ENCODE measurements around the gene MCRIP2. TPM values are rescaled to one million over a fixed set of nuclear protein-coding genes. Genes with fewer than 3 reads are reported as not detected.

The MCRIP2 gene
- total RNA-seq, 2 donors from 2014 or later: 22.8 to 34.2 TPM

- no peak overlapping the region for H3K4me3 ChIP-seq (ENCODE audit: low read length)
- H3K27me3 Mint-ChIP-seq (ENCODE audit: insufficient read depth): no peaks in the 10 kb centered on the region
Measured at GRCh38 chr16:684961-685696, 43.5 kb downstream of the MCRIP2 start.

GRCh38 chr16:685967-686366 is 44.3 kb downstream of the MCRIP2 start:
- WGBS, 2 experiments (ENCODE audit: insufficient coverage in 1 of 2, insufficient read length in 1 of 2): 85 to 86% methylated on average over 9 to 10 of the region's 10 CpGs
- Histone ChIP-seq H3K27ac (ENCODE audit: low read depth, low read length) (no peak overlapping the region), H3K27me3 (ENCODE audit: control insufficient read depth, insufficient read depth, low read length, poor library complexity, severe bottlenecking) (peaks cover 4% of the 10 kb centered on the region), H3K4me3 (ENCODE audit: low read length) (no peak overlapping the region), H3K9ac (ENCODE audit: extremely low read depth, low read length, poor library complexity, severe bottlenecking) (no peak overlapping the region), H3K4me1 (ENCODE audit: control insufficient read depth, insufficient read depth, low read length) (peaks cover 23% of the 10 kb centered on the region), H3K36me3 (ENCODE audit: control insufficient read depth, insufficient read depth, low read length) (peaks cover 36% of the 10 kb centered on the region), H3K9me3 (ENCODE audit: control insufficient read depth, low read length) (no peaks in the 10 kb centered on the region)
- Mint-ChIP-seq H3K4me3 (peak overlapping the region; percentile 24), H3K27me3 (ENCODE audit: insufficient read depth) (peaks cover 4% of the 10 kb centered on the region), H3K4me1 (peaks cover 16% of the 10 kb centered on the region), H3K27ac (no peak overlapping the region), H3K36me3 (ENCODE audit: low read depth) (peaks cover 35% of the 10 kb centered on the region), H3K9me3 (no peaks in the 10 kb centered on the region)
- TF ChIP-seq CTCF (conservative IDR thresholded peaks at IDR 0.05): peak; percentile 71
- peak; percentile 84 for DNase-seq

More at GRCh38 chr16:684961-685696, 43.5 kb downstream of the MCRIP2 start:
- Histone ChIP-seq H3K9ac (ENCODE audit: extremely low read depth, low read length, poor library complexity, severe bottlenecking) (no peak overlapping the region), H3K36me3 (ENCODE audit: control insufficient read depth, insufficient read depth, low read length) (peaks cover 36% of the 10 kb centered on the region), H3K9me3 (ENCODE audit: control insufficient read depth, low read length) (no peaks in the 10 kb centered on the region), H3K27me3 (ENCODE audit: control insufficient read depth, insufficient read depth, low read length, poor library complexity, severe bottlenecking) (no peaks in the 10 kb centered on the region), H3K4me1 (ENCODE audit: control insufficient read depth, insufficient read depth, low read length) (peaks cover 23% of the 10 kb centered on the region), H3K27ac (ENCODE audit: low read depth, low read length) (no peak overlapping the region)
- WGBS, 2 experiments (ENCODE audit: insufficient coverage in 1 of 2, insufficient read length in 1 of 2): 96% methylated on average over 56 to 61 of the region's 61 CpGs
- H3K9me3 Mint-ChIP-seq: no peaks in the 10 kb centered on the region
- H3K4me3 Mint-ChIP-seq: no peak overlapping the region
- H3K36me3 Mint-ChIP-seq (ENCODE audit: low read depth): peaks cover 36% of the 10 kb centered on the region
- TF ChIP-seq CTCF (conservative IDR thresholded peaks at IDR 0.05): no peak
- no peak overlapping the region for H3K27ac Mint-ChIP-seq
- peaks cover 17% of the 10 kb centered on the region for H3K4me1 Mint-ChIP-seq
- DNase-seq: no peak

GRCh38 chr16:686459-687260 is 45.0 kb downstream of the MCRIP2 start:
- no peaks in the 10 kb centered on the region for H3K9me3 ChIP-seq (ENCODE audit: control insufficient read depth, low read length)
- Mint-ChIP-seq H3K9me3 (no peaks in the 10 kb centered on the region), H3K27me3 (ENCODE audit: insufficient read depth) (peaks cover 11% of the 10 kb centered on the region), H3K36me3 (ENCODE audit: low read depth) (peaks cover 29% of the 10 kb centered on the region), H3K4me1 (peaks cover 10% of the 10 kb centered on the region), H3K4me3 (no peak overlapping the region), H3K27ac (no peak overlapping the region)
- H3K4me1 ChIP-seq (ENCODE audit: control insufficient read depth, insufficient read depth, low read length): peaks cover 17% of the 10 kb centered on the region
- H3K4me3 ChIP-seq (ENCODE audit: low read length): no peak overlapping the region
- H3K36me3 ChIP-seq (ENCODE audit: control insufficient read depth, insufficient read depth, low read length): peaks cover 30% of the 10 kb centered on the region
- no peak for DNase-seq
- H3K9ac ChIP-seq (ENCODE audit: extremely low read depth, low read length, poor library complexity, severe bottlenecking): no peak overlapping the region
- no peak for TF ChIP-seq CTCF (conservative IDR thresholded peaks at IDR 0.05)
- H3K27me3 ChIP-seq (ENCODE audit: control insufficient read depth, insufficient read depth, low read length, poor library complexity, severe bottlenecking): peaks cover 11% of the 10 kb centered on the region
- 96 to 98% methylated on average over 36 to 51 of the region's 51 CpGs for WGBS, 2 experiments (ENCODE audit: insufficient coverage in 1 of 2, insufficient read length in 1 of 2)
- H3K27ac ChIP-seq (ENCODE audit: low read depth, low read length): no peak overlapping the region

Data from endodermal cell (in vitro differentiated cells).